ENCODE data around the gene DST. TPM values are rescaled to one million over a fixed set of nuclear protein-coding genes. Genes with fewer than 3 reads are reported as not detected.
A peak's percentile ranks its signal among the peaks of the same experiment; 100 is the strongest.

DST gene
- total RNA-seq, 1 donor, result 573 TPM

- peaks cover 9% of the 10 kb centered on the region for H3K79me2 ChIP-seq (ENCODE audit: insufficient read depth, low read length)
- H3K4me2 ChIP-seq (ENCODE audit: insufficient read depth, low read length), result no peak overlapping the region
- H3K9me3 ChIP-seq (ENCODE audit: low read depth, low read length), result no peaks in the 10 kb centered on the region
- H3K4me3 ChIP-seq (ENCODE audit: insufficient read depth, low read length), result no peak overlapping the region
- peak overlapping the region; percentile 25 for H3K27ac ChIP-seq (ENCODE audit: low read depth, low read length)
- peaks cover 38% of the 10 kb centered on the region for H3K36me3 ChIP-seq (ENCODE audit: insufficient read depth, low read length)
- no peak overlapping the region for H2AFZ ChIP-seq (ENCODE audit: low read length)
- no peak for TF ChIP-seq CTCF (IDR thresholded peaks at IDR 0.05; ENCODE audit: extremely low read depth, low read depth, low read length)
- no peaks in the 10 kb centered on the region for H3K27me3 ChIP-seq (ENCODE audit: insufficient read depth, low read length)
- DNase-seq (ENCODE audit: insufficient read length, low spot score, missing footprints), result no peak
- H3K4me1 ChIP-seq (ENCODE audit: insufficient read depth, low read length), result peaks cover 9% of the 10 kb centered on the region
- H4K20me1 ChIP-seq (ENCODE audit: insufficient read depth, low read length), result peaks cover 7% of the 10 kb centered on the region
Observed at GRCh38 chr6:56580271-56580670, 62.4 kb downstream of the DST start.

- no peak overlapping the region for H2AFZ ChIP-seq (ENCODE audit: low read length)
- peaks cover 9% of the 10 kb centered on the region for H3K4me1 ChIP-seq (ENCODE audit: insufficient read depth, low read length)
- no peak overlapping the region for H3K4me2 ChIP-seq (ENCODE audit: insufficient read depth, low read length)
- H3K79me2 ChIP-seq (ENCODE audit: insufficient read depth, low read length), result peaks cover 12% of the 10 kb centered on the region
- peak overlapping the region; percentile 25 for H3K27ac ChIP-seq (ENCODE audit: low read depth, low read length)
- no peak for DNase-seq (ENCODE audit: insufficient read length, low spot score, missing footprints)
- H4K20me1 ChIP-seq (ENCODE audit: insufficient read depth, low read length), result peaks cover 7% of the 10 kb centered on the region
- H3K9me3 ChIP-seq (ENCODE audit: low read depth, low read length), result no peaks in the 10 kb centered on the region
- peaks cover 45% of the 10 kb centered on the region for H3K36me3 ChIP-seq (ENCODE audit: insufficient read depth, low read length)
- TF ChIP-seq CTCF (IDR thresholded peaks at IDR 0.05; ENCODE audit: extremely low read depth, low read depth, low read length), result no peak
- H3K4me3 ChIP-seq (ENCODE audit: insufficient read depth, low read length), result no peak overlapping the region
- no peaks in the 10 kb centered on the region for H3K27me3 ChIP-seq (ENCODE audit: insufficient read depth, low read length)
Observed at GRCh38 chr6:56579155-56579851, 63.4 kb downstream of the DST start.

- Histone ChIP-seq H3K4me1 (ENCODE audit: insufficient read depth, low read length) (peaks cover 9% of the 10 kb centered on the region), H3K9me3 (ENCODE audit: low read depth, low read length) (no peaks in the 10 kb centered on the region), H3K4me3 (ENCODE audit: insufficient read depth, low read length) (no peak overlapping the region), H3K27me3 (ENCODE audit: insufficient read depth, low read length) (no peaks in the 10 kb centered on the region), H2AFZ (ENCODE audit: low read length) (no peak overlapping the region), H3K79me2 (ENCODE audit: insufficient read depth, low read length) (peaks cover 9% of the 10 kb centered on the region), H3K4me2 (ENCODE audit: insufficient read depth, low read length) (no peak overlapping the region), H4K20me1 (ENCODE audit: insufficient read depth, low read length) (peaks cover 8% of the 10 kb centered on the region), H3K27ac (ENCODE audit: low read depth, low read length) (no peak overlapping the region), H3K36me3 (ENCODE audit: insufficient read depth, low read length) (peaks cover 71% of the 10 kb centered on the region)
- DNase-seq (ENCODE audit: insufficient read length, low spot score, missing footprints), result no peak
- TF ChIP-seq CTCF (IDR thresholded peaks at IDR 0.05; ENCODE audit: extremely low read depth, low read depth, low read length), result no peak
Observed at GRCh38 chr6:56575736-56576135, 67.0 kb downstream of the DST start.

GRCh38 chr6:56574292-56574691 is 68.4 kb downstream of the DST start:
- Histone ChIP-seq H3K4me1 (ENCODE audit: insufficient read depth, low read length) (peaks cover 1% of the 10 kb centered on the region), H3K27me3 (ENCODE audit: insufficient read depth, low read length) (no peaks in the 10 kb centered on the region), H3K4me3 (ENCODE audit: insufficient read depth, low read length) (no peak overlapping the region), H3K4me2 (ENCODE audit: insufficient read depth, low read length) (no peak overlapping the region), H3K9me3 (ENCODE audit: low read depth, low read length) (no peaks in the 10 kb centered on the region), H3K79me2 (ENCODE audit: insufficient read depth, low read length) (peaks cover 5% of the 10 kb centered on the region), H3K36me3 (ENCODE audit: insufficient read depth, low read length) (peaks cover 71% of the 10 kb centered on the region), H2AFZ (ENCODE audit: low read length) (no peak overlapping the region), H4K20me1 (ENCODE audit: insufficient read depth, low read length) (peaks cover 4% of the 10 kb centered on the region), H3K27ac (ENCODE audit: low read depth, low read length) (no peak overlapping the region)
- DNase-seq (ENCODE audit: insufficient read length, low spot score, missing footprints), result no peak
- no peak for TF ChIP-seq CTCF (IDR thresholded peaks at IDR 0.05; ENCODE audit: extremely low read depth, low read depth, low read length)
